ENCODE results near the gene CLIP1. TPM values are rescaled to one million over a fixed set of nuclear protein-coding genes. Genes with fewer than 3 reads are reported as not detected.
"Not testable (repeated sequence)": the region's sequence is repeated elsewhere in the genome, so short reads cannot be mapped to it uniquely, and the experiment has no call there.

CLIP1 gene
- total and polyA plus RNA-seq, 5 donors from 2014 or later = 17.1 to 99.8 (median 18.8) TPM

- Mint-ChIP-seq H3K27me3 (no peaks in the 10 kb centered on the region), H3K4me3 (no peak overlapping the region), H3K27ac (peak overlapping the region in 2 of 3 donors; percentile 42 to 72), H3K36me3 (peaks cover 31% of the 10 kb centered on the region), H3K9me3 (peaks cover 0 to 1% (median 0%) of the 10 kb centered on the region in 7 donors), H3K4me1 (peaks cover 14 to 23% (median 20%) of the 10 kb centered on the region in 4 donors)
- H3K4me3 ChIP-seq (ENCODE audit: low read depth, low read length) = no peak overlapping the region
- peaks cover 41% of the 10 kb centered on the region for H3K36me3 ChIP-seq (ENCODE audit: control insufficient read depth, insufficient read depth, low read length)
- H3K27me3 ChIP-seq (ENCODE audit: control insufficient read depth, insufficient read depth, low read length) = no peaks in the 10 kb centered on the region
- DNase-seq = no peak
- ATAC-seq (ENCODE audit: low read depth in 2 of 2) = no peak
- H3K9me3 ChIP-seq (ENCODE audit: control insufficient read depth in 2 of 2, low read length in 2 of 2) = no peaks in the 10 kb centered on the region
- H3K4me1 ChIP-seq (ENCODE audit: control insufficient read depth, insufficient read depth, low read length, poor library complexity, severe bottlenecking) = no peaks in the 10 kb centered on the region
- no peak overlapping the region for H3K27ac ChIP-seq (ENCODE audit: insufficient read depth, low read length, poor library complexity, severe bottlenecking)
Measured at GRCh38 chr12:122374707-122375106, 47.8 kb downstream of the CLIP1 start.

DNA sequence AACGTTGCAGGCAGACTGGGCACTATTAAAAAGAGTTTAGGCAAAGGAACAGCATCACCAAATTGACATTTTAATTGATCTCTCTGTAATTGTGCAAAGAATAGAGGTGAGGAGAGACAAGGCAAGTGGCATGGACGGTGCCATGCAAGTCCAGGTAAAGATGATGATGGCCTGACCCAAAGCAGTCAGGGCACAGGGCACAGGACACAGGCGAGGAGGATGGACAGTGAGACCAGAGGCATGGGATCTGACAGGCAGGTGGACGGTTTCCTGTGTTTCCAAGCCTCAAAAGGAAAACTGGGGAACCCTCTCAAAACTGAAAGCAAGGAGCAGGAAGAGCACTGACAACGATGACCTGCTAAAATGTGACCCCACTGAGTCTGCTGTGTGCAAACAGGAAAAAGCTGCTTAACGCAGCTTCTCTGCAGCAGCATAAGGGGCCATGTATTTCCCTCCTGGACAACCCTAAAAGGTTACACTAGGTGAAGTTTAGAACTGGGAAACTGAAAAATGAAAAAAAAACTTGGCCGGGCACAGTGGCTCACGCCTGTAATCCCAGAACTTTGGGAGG is 50.9 kb downstream of the CLIP1 start:
- H3K9me3 Mint-ChIP-seq = no peaks in the 10 kb centered on the region
- peaks cover 23% of the 10 kb centered on the region for H3K36me3 Mint-ChIP-seq
- Histone ChIP-seq H3K4me3 (ENCODE audit: low read depth, low read length) (no peak overlapping the region), H3K9me3 (ENCODE audit: control insufficient read depth in 2 of 2, low read length in 2 of 2) (no peaks in the 10 kb centered on the region), H3K27ac (ENCODE audit: insufficient read depth, low read length, poor library complexity, severe bottlenecking) (no peak overlapping the region), H3K36me3 (ENCODE audit: control insufficient read depth, insufficient read depth, low read length) (peaks cover 25% of the 10 kb centered on the region), H3K27me3 (ENCODE audit: control insufficient read depth, insufficient read depth, low read length) (no peaks in the 10 kb centered on the region), H3K4me1 (ENCODE audit: control insufficient read depth, insufficient read depth, low read length, poor library complexity, severe bottlenecking) (no peaks in the 10 kb centered on the region)
- peak overlapping the region in 3 of 4 donors; percentile 15 to 39 (median 18) for H3K4me3 Mint-ChIP-seq
- peak overlapping the region; percentile 47 to 86 (median 73) for H3K27ac Mint-ChIP-seq
- H3K4me1 Mint-ChIP-seq = peaks cover 26 to 42% (median 31%) of the 10 kb centered on the region in 4 donors
- H3K27me3 Mint-ChIP-seq = no peaks in the 10 kb centered on the region
- ATAC-seq (ENCODE audit: low read depth in 2 of 2) (no peak), DNase-seq (no peak)

DNA sequence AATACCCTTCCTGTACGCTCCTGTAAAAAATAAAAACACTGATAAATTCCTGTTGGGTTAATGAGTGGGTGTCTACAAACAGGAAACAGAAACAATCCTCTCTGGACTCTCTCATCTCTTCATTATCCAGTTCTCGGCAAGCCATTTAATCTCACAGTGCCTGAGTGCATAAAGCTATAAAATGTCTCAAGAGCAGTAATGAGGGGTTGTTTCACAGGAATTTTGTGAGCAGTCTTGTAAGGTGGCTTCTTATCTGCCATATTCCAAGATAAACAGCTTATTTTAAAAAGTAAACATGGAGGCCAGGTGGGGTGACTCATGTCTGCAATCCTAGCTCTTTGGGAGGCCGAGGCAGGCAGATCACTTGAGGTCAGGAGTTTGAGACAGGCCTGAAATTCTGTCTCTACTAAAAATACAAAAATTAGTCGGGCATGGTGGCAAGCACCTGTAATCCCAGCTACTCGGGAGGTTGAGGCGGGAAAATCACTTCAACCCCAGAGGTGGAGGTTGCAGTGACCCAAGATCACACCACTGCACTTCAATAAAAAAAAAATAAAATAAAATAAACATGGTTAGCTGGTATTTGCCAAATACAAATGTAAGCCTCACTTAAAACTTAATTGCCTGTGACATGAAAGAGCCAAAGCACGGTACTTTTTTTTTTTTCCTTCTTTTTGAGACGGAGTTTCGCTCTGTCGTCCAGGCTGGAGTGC is 54.0 kb downstream of the CLIP1 start:
- Histone ChIP-seq H3K27me3 (ENCODE audit: control insufficient read depth, insufficient read depth, low read length) (no peaks in the 10 kb centered on the region), H3K4me1 (ENCODE audit: control insufficient read depth, insufficient read depth, low read length, poor library complexity, severe bottlenecking) (no peaks in the 10 kb centered on the region), H3K9me3 (ENCODE audit: control insufficient read depth in 2 of 2, low read length in 2 of 2) (no peaks in the 10 kb centered on the region), H3K36me3 (ENCODE audit: control insufficient read depth, insufficient read depth, low read length) (peaks cover 17% of the 10 kb centered on the region), H3K27ac (ENCODE audit: insufficient read depth, low read length, poor library complexity, severe bottlenecking) (no peak overlapping the region), H3K4me3 (ENCODE audit: low read depth, low read length) (no peak overlapping the region)
- H3K27me3 Mint-ChIP-seq = no peaks in the 10 kb centered on the region
- H3K4me1 Mint-ChIP-seq = peaks cover 26 to 39% (median 29%) of the 10 kb centered on the region in 4 donors
- H3K4me3 Mint-ChIP-seq = no peak overlapping the region
- peaks cover 21% of the 10 kb centered on the region for H3K36me3 Mint-ChIP-seq
- H3K27ac Mint-ChIP-seq = peak overlapping the region in 2 of 3 donors; percentile 5 to 25
- ATAC-seq (ENCODE audit: low read depth in 2 of 2) (no peak), DNase-seq (no peak)
- H3K9me3 Mint-ChIP-seq = peaks cover 0 to 2% (median 0%) of the 10 kb centered on the region in 7 donors

DNA sequence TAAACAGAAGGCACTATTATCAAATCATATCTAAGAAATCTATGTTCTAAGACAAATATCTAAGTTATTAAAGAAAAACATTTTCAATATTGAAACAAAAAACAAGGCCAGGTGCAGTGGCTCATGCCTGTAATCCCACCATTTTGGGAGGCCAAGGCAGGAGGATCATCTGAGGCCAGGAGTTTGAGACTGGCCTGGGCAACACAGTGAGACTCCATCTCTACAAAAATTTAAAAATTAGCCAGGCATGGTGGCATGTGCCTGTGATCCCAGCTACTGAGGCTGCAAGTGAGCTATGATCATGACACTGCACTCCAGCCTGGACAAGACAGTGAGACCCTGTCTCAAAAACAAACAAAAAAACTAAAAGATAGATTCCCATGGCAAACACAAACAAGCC is 54.8 kb downstream of the CLIP1 start:
- H3K4me3 Mint-ChIP-seq; ATAC-seq (ENCODE audit: low read depth in 2 of 2); H3K27me3 ChIP-seq (ENCODE audit: control insufficient read depth, insufficient read depth, low read length); H3K4me1 ChIP-seq (ENCODE audit: control insufficient read depth, insufficient read depth, low read length, poor library complexity, severe bottlenecking); H3K9me3 Mint-ChIP-seq; H3K27me3 Mint-ChIP-seq; H3K9me3 ChIP-seq (ENCODE audit: control insufficient read depth in 2 of 2, low read length in 2 of 2); H3K27ac ChIP-seq (ENCODE audit: insufficient read depth, low read length, poor library complexity, severe bottlenecking); H3K4me3 ChIP-seq (ENCODE audit: low read depth, low read length); DNase-seq: not testable (repeated sequence)
- Mint-ChIP-seq H3K27ac (peak overlapping the region in 2 of 3 donors; percentile 5 to 73), H3K4me1 (peaks cover 24 to 37% (median 28%) of the 10 kb centered on the region in 4 donors), H3K36me3 (peaks cover 21% of the 10 kb centered on the region)
- peaks cover 18% of the 10 kb centered on the region for H3K36me3 ChIP-seq (ENCODE audit: control insufficient read depth, insufficient read depth, low read length)

- Histone ChIP-seq H3K27me3 (ENCODE audit: control insufficient read depth, insufficient read depth, low read length) (no peaks in the 10 kb centered on the region), H3K4me3 (ENCODE audit: low read depth, low read length) (no peak overlapping the region), H3K4me1 (ENCODE audit: control insufficient read depth, insufficient read depth, low read length, poor library complexity, severe bottlenecking) (no peaks in the 10 kb centered on the region), H3K36me3 (ENCODE audit: control insufficient read depth, insufficient read depth, low read length) (peaks cover 18% of the 10 kb centered on the region), H3K9me3 (ENCODE audit: control insufficient read depth in 2 of 2, low read length in 2 of 2) (no peaks in the 10 kb centered on the region), H3K27ac (ENCODE audit: insufficient read depth, low read length, poor library complexity, severe bottlenecking) (no peak overlapping the region)
- no peak for ATAC-seq (ENCODE audit: low read depth in 2 of 2)
- H3K27ac Mint-ChIP-seq = peak overlapping the region in 2 of 3 donors; percentile 5 to 65
- DNase-seq = no peak
- H3K4me1 Mint-ChIP-seq = peaks cover 23 to 34% (median 27%) of the 10 kb centered on the region in 4 donors
- H3K27me3 Mint-ChIP-seq = no peaks in the 10 kb centered on the region
- peaks cover 18% of the 10 kb centered on the region for H3K36me3 Mint-ChIP-seq
- peaks cover 0 to 2% (median 0%) of the 10 kb centered on the region in 7 donors for H3K9me3 Mint-ChIP-seq
- no peak overlapping the region for H3K4me3 Mint-ChIP-seq
Measured at GRCh38 chr12:122366685-122367475, 55.6 kb downstream of the CLIP1 start.

DNA sequence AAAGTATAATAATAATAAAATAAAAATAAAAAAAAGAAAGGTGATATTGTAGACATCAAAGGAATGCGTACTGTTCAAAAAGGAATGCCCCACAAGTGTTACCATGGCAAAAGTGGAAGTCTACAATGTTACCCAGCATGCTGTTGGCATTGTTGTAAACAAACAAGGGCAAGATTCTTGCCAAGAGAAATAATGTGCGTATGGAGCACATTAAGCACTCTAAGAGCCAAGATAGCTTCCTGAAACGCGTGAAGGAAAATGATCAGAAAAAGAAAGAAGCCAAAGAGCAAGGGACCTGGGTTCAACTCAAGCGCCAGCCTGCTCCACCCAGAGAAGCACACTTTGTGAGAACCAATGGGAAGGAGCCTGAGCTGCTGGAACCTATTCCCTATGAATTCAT is 57.2 kb downstream of the CLIP1 start:
- not testable (repeated sequence) for H3K4me3 Mint-ChIP-seq; H3K4me1 ChIP-seq (ENCODE audit: control insufficient read depth, insufficient read depth, low read length, poor library complexity, severe bottlenecking); H3K9me3 ChIP-seq (ENCODE audit: control insufficient read depth in 2 of 2, low read length in 2 of 2); H3K4me3 ChIP-seq (ENCODE audit: low read depth, low read length); H3K27me3 Mint-ChIP-seq; H3K27ac ChIP-seq (ENCODE audit: insufficient read depth, low read length, poor library complexity, severe bottlenecking); DNase-seq; H3K27me3 ChIP-seq (ENCODE audit: control insufficient read depth, insufficient read depth, low read length); ATAC-seq (ENCODE audit: low read depth in 2 of 2); H3K9me3 Mint-ChIP-seq; H3K27ac Mint-ChIP-seq
- Mint-ChIP-seq H3K36me3 (peaks cover 21% of the 10 kb centered on the region), H3K4me1 (peaks cover 11 to 22% (median 15%) of the 10 kb centered on the region in 4 donors)
- peaks cover 28% of the 10 kb centered on the region for H3K36me3 ChIP-seq (ENCODE audit: control insufficient read depth, insufficient read depth, low read length)

DNA sequence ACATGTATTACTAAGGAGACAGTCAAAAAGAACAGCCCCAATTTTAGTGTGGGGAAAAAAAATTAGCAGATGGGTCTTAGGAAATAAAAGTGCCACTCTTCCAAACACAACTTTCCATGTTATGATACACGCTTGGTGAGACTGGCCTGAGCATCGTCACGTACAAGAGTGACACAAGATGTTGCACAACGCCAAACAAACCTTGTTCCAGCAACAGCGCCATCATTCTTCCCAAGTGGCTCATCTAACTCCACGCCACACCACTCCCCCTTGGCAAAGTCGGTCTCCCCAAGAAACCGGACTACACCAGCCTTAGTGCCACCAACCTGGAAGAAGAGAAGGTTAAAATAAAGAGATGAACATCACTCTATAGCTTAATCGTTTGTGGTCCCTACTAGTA is 58.7 kb downstream of the CLIP1 start:
- DNase-seq (no peak), ATAC-seq (ENCODE audit: low read depth in 2 of 2) (no peak)
- Histone ChIP-seq H3K27me3 (ENCODE audit: control insufficient read depth, insufficient read depth, low read length) (no peaks in the 10 kb centered on the region), H3K4me1 (ENCODE audit: control insufficient read depth, insufficient read depth, low read length, poor library complexity, severe bottlenecking) (no peaks in the 10 kb centered on the region), H3K4me3 (ENCODE audit: low read depth, low read length) (no peak overlapping the region), H3K9me3 (ENCODE audit: control insufficient read depth in 2 of 2, low read length in 2 of 2) (no peaks in the 10 kb centered on the region), H3K36me3 (ENCODE audit: control insufficient read depth, insufficient read depth, low read length) (peaks cover 39% of the 10 kb centered on the region), H3K27ac (ENCODE audit: insufficient read depth, low read length, poor library complexity, severe bottlenecking) (no peak overlapping the region)
- no peak overlapping the region for H3K4me3 Mint-ChIP-seq
- H3K9me3 Mint-ChIP-seq = peaks cover 0 to 2% (median 0%) of the 10 kb centered on the region in 7 donors
- no peaks in the 10 kb centered on the region for H3K27me3 Mint-ChIP-seq
- peaks cover 9 to 22% (median 13%) of the 10 kb centered on the region in 4 donors for H3K4me1 Mint-ChIP-seq
- H3K27ac Mint-ChIP-seq = peak overlapping the region in 1 of 3 donors; percentile 31
- H3K36me3 Mint-ChIP-seq = peaks cover 26% of the 10 kb centered on the region

All from CD4-positive, CD25-positive, alpha-beta regulatory T cell (primary cell).